Lower leg skin (tissue), 4 donors: ENCODE data around the gene PTBP1. TPM values are rescaled to one million over a fixed set of nuclear protein-coding genes. Genes with fewer than 3 reads are reported as not detected.
A peak's percentile ranks its signal among the peaks of the same experiment; 100 is the strongest.

Experiments
- DNase-seq, 2 donors: peaks; one replicate each; pipeline ENCODE4 v3.0.0-alpha.2; 2019; ENCODE audit warnings: low spot score in 2 of 2
- H3K4me3 ChIP-seq: fragments of 200-600 bp; sonication (generic); 2 replicates; pipeline ENCODE4 v1.5.1; 2017; ENCODE audit warnings: mild to moderate bottlenecking, low read depth; ENCODE audit not compliant: poor library complexity, severe bottlenecking
- CTCF ChIP-seq, 3 donors: fragments of 450-650 bp; IDR thresholded peaks; one replicate each; pipeline ENCODE4 v1.5.1; 2016; ENCODE audit warnings: antibody characterized with exemption in 3 of 3, mild to moderate bottlenecking in 3 of 3, moderate library complexity in 2 of 3
- POLR2A ChIP-seq, 2 donors: fragments of 450-650 bp; IDR thresholded peaks; one replicate each; pipeline ENCODE4 v1.6.1; 2016 to 2017; ENCODE audit warnings: antibody characterized with exemption in 2 of 2, mild to moderate bottlenecking in 1 of 2, moderate library complexity in 1 of 2
- WGBS, 2 donors: methylation state at CpG; one replicate each; pipeline ENCODE4 v1.1.5; 2018; 5-methylcytosine and 5-hydroxymethylcytosine counted together
- intact Hi-C: fragments of 100-400 bp; cut with DNase I; formaldehyde crosslinking; loops from one replicate; pipeline ENCODE4 v1.15.0; 2023; ENCODE audit warnings: low total_unique reads
- total RNA-seq, 4 donors: library from RNA; depleted of rRNA; stranded (reverse); fragments of >200 nt; gene quantifications; one replicate each; pipeline ENCODE4 v1.1.0, GENCODE V29; 2016

Gene PTBP1
- total RNA-seq, 4 donors from 2014 or later, result 167 to 237 (median 205) TPM

GRCh38 chr19:797528-798414 lies 519 bp downstream of the PTBP1 start:
- 0% methylated on average over 7 to 83 of the region's 129 CpGs for WGBS, 2 donors
- H3K4me3 ChIP-seq, result peak overlapping the region; percentile 91
- DNase-seq, result peak; percentile 79 to 98
- TF ChIP-seq CTCF (IDR thresholded peaks at IDR 0.05) (no peak), POLR2A (IDR thresholded peaks at IDR 0.05) (no peak)
- intact Hi-C loops, result no loop called here

GRCh38 chr19:798415-799075 lies 1.3 kb downstream of the PTBP1 start:
- peak overlapping the region; percentile 91 for H3K4me3 ChIP-seq
- intact Hi-C loops, result no loop called here
- TF ChIP-seq CTCF (IDR thresholded peaks at IDR 0.05) (no peak), POLR2A (IDR thresholded peaks at IDR 0.05) (no peak)
- no peak for DNase-seq
- 1% methylated on average over 19 to 33 of the region's 44 CpGs for WGBS, 2 donors

- H3K4me3 ChIP-seq, result peak overlapping the region; percentile 91
- WGBS, 2 donors, result 7 to 12% methylated on average over 22 to 24 of the region's 28 CpGs
- DNase-seq, result no peak
- intact Hi-C loops, result no loop called here
- no peak for TF ChIP-seq CTCF (IDR thresholded peaks at IDR 0.05)
- no peak for TF ChIP-seq POLR2A (IDR thresholded peaks at IDR 0.05)
Observed at GRCh38 chr19:799076-799881, 2.0 kb downstream of the PTBP1 start.

DNA sequence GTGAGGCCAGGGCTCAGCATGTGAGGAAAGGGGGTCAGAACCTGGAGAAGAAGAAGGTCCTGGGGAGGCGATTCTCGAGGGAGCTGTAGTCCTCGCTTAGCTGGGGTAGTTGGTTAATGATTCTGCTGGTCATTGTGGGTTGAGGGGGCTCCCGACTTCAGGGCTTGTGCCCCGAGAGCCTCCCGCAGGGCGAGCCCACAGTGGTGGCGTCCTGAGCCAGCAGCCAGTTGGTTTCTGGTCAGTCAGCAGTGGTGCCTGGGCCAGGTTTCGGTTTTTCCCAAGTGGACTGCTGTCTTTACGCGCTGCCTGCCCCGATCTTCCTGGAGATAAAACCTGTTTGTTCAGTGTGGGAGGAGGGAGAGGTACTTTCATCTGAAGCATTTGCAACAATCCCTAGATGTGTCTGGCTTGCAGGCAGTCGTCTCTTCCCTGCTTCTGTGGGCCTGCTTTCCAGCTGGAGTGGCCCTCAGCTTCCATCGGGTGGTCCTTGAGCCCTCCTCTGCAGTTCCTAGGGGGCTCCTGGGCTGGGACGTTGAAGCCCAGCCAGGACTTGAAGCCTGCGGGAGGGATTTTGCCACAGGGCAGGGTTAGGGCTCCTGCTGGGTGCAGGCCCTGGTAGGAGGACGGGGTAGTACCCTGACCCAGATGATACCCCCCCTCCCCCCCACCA lies 3.2 kb downstream of the PTBP1 start:
- DNase-seq, result no peak
- no peak for TF ChIP-seq POLR2A (IDR thresholded peaks at IDR 0.05)

DNA sequence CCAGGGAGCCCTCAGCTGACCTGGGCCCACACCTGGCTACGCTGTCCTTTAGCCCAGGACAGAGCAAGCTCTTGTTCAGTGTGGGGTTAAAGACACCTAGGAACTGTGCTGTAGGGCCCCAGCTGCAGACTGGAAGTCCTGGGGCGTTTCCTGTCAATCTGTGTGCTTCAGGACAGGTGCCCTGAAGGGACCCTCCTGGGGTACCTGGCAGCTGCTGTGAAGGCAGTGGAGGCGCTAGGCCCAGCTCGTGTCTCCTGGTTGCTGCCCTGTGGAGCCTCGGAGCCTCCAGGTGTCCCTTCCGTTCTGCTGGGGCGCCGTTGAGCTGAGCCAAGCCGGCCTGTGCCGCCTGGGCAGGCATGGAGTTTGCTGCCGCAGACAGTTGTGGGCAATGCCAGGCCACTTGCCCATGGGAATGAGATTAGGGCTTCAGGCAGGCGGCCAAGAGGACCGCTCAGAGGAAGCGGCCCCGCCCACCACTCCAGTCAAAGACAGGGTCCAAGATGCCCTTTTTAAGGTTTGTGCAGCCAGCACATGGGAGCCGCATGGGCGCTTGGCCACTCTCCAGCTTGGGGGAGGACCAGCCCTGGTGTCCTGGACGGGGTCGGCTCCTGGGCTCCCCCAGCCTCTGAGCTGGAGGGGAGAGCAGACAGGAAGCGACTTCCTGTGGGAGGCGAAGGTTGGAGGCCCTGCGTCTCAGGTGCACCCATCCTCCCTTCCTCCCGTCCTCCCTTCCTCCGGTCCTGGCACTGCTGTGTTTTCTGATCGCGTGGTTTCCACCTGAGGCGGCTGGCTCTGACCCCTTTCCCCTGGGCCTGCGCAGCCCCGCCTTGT lies 4.0 kb downstream of the PTBP1 start:
- WGBS, 2 donors, result 28 to 34% methylated on average over 17 to 28 of the region's 29 CpGs
- H3K4me3 ChIP-seq, result no peak overlapping the region
- intact Hi-C loops, result no loop called here
- TF ChIP-seq CTCF (IDR thresholded peaks at IDR 0.05), result no peak
- no peak for TF ChIP-seq POLR2A (IDR thresholded peaks at IDR 0.05)
- DNase-seq, result no peak

More for the DNA sequence above, 3.2 kb downstream of the PTBP1 start:
- 24 to 27% methylated on average over 14 to 15 of the region's 17 CpGs for WGBS, 2 donors
- H3K4me3 ChIP-seq, result no peak overlapping the region
- intact Hi-C loops, result no loop called here
